ENCODE measurements around the gene NOX1.
"Not testable (repeated sequence)": the region's sequence is repeated elsewhere in the genome, so short reads cannot be mapped to it uniquely, and the experiment has no call there.

Gene NOX1

GRCh38 chrX:100817340-100817739 lies 56.8 kb downstream of the NOX1 start:
- CTCF ChIA-PET: no interaction called here
- TF ChIP-seq ARNT (IDR thresholded peaks at IDR 0.05): no peak
- TF ChIP-seq LEF1 (IDR thresholded peaks at IDR 0.05; ENCODE audit: borderline replicate concordance): no peak
- TF ChIP-seq TARDBP (IDR thresholded peaks at IDR 0.05): no peak
- TF ChIP-seq FOXA1 (IDR thresholded peaks at IDR 0.05): no peak
- TF ChIP-seq CTBP1 (IDR thresholded peaks at IDR 0.05; ENCODE audit: borderline replicate concordance): no peak
- no peak for TF ChIP-seq BHLHE40 (IDR thresholded peaks at IDR 0.05; ENCODE audit: borderline replicate concordance)
- no peak for DNase-seq (ENCODE audit: extremely low spot score)
- POLR2A ChIA-PET: no interaction called here

DNA sequence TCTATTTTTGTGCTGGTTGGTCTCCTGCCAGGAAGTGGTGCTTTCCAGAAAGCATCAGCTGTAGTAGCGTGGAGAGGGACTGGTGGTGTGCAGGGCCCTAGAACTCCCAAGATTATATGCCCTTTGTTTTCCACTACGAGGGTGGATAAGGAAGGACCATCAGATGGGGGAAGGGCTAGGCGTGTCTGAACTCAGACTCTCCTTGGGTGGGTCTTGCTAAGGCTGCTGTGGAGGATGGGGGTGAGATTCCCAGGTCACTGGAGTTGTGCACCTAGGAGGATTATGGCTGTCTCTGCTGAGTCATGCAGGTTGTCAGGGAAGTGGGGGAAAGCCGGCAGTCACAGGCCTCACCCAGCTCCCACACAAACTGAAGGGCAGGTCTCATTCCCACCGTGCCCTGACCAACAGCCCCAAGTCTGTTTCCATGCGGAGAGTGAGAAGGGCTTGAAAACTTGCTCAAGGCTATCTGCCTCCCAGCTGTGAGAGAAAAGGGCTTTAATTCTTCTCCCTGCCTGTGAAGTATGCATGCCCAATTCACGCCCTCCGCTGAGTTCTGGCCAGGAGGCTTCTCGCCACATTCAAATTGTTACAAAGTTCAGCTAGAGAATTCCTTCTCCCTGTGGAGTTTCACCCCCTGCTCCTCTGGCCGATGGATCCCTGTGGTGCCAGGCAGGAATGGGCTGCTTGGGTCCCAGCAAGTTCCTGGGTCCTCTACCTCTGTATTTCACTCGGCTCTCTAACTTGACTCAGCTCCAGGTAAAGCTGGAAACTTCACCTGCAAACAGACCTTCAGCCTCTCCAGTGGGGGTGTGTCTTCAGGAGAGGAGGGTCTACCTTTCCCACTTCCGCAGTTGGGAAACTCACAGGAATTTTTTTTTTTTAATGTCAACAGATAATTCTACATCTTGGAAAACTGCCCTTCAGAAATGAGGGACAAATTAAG lies 61.7 kb downstream of the NOX1 start:
- ChIA-PET POLR2A (no interaction called here), CTCF (no interaction called here)
- TF ChIP-seq SUZ12 (IDR thresholded peaks at IDR 0.05): no peak
- no peak for TF ChIP-seq PKNOX1 (IDR thresholded peaks at IDR 0.05)
- TF ChIP-seq TARDBP (IDR thresholded peaks at IDR 0.05): no peak
- no peak for TF ChIP-seq NFRKB (IDR thresholded peaks at IDR 0.05)
- TF ChIP-seq LEF1 (IDR thresholded peaks at IDR 0.05; ENCODE audit: borderline replicate concordance): no peak
- no peak for TF ChIP-seq ZNF384 (IDR thresholded peaks at IDR 0.05)

GRCh38 chrX:100808265-100808664 lies 65.9 kb downstream of the NOX1 start:
- CTCF ChIA-PET: interaction anchor here (0.6 kb wide), 1 partner anchor 1722 kb away, joined by 3 read pairs; no protein-coding TSS in a partner anchor
- DNase-seq (ENCODE audit: extremely low spot score); POLR2A ChIA-PET: not testable (repeated sequence)

More for the DNA sequence above, 61.7 kb downstream of the NOX1 start:
- no peak for DNase-seq (ENCODE audit: extremely low spot score)

GRCh38 chrX:100804780-100805179 lies 69.4 kb downstream of the NOX1 start:
- DNase-seq (ENCODE audit: extremely low spot score): no peak
- POLR2A ChIA-PET: no interaction called here
- TF ChIP-seq ZNF384 (IDR thresholded peaks at IDR 0.05) (no peak), SUZ12 (IDR thresholded peaks at IDR 0.05) (no peak), FOXM1 (IDR thresholded peaks at IDR 0.05; ENCODE audit: borderline replicate concordance) (no peak), HDGF (IDR thresholded peaks at IDR 0.05; ENCODE audit: borderline replicate concordance) (no peak), FOXA1 (IDR thresholded peaks at IDR 0.05) (no peak), L3MBTL2 (conservative IDR thresholded peaks at IDR 0.05) (no peak), TARDBP (IDR thresholded peaks at IDR 0.05) (no peak), ARNT (IDR thresholded peaks at IDR 0.05) (no peak), NFRKB (IDR thresholded peaks at IDR 0.05) (no peak), BHLHE40 (IDR thresholded peaks at IDR 0.05; ENCODE audit: borderline replicate concordance) (no peak), PKNOX1 (IDR thresholded peaks at IDR 0.05) (no peak)
- CTCF ChIA-PET: no interaction called here

- ChIA-PET POLR2A (interaction anchor here (1.5 kb wide), 1 partner anchor 17 kb away, joined by 4 read pairs; the partner anchor contains the start of gene CSTF2), CTCF (no interaction called here)
- TF ChIP-seq CTBP1 (IDR thresholded peaks at IDR 0.05; ENCODE audit: borderline replicate concordance) (no peak), PKNOX1 (IDR thresholded peaks at IDR 0.05) (no peak), TARDBP (IDR thresholded peaks at IDR 0.05) (no peak), SUZ12 (IDR thresholded peaks at IDR 0.05) (no peak), ZNF384 (IDR thresholded peaks at IDR 0.05) (no peak), FOXA1 (IDR thresholded peaks at IDR 0.05) (no peak), NFRKB (IDR thresholded peaks at IDR 0.05) (no peak), SP1 (IDR thresholded peaks at IDR 0.05) (no peak), HDGF (IDR thresholded peaks at IDR 0.05; ENCODE audit: borderline replicate concordance) (no peak), L3MBTL2 (conservative IDR thresholded peaks at IDR 0.05) (no peak), FOXM1 (IDR thresholded peaks at IDR 0.05; ENCODE audit: borderline replicate concordance) (no peak), BHLHE40 (IDR thresholded peaks at IDR 0.05; ENCODE audit: borderline replicate concordance) (no peak), ELF4 (IDR thresholded peaks at IDR 0.05) (no peak), LEF1 (IDR thresholded peaks at IDR 0.05; ENCODE audit: borderline replicate concordance) (no peak), ARNT (IDR thresholded peaks at IDR 0.05) (no peak), FOXK2 (IDR thresholded peaks at IDR 0.05) (no peak)
- no peak for DNase-seq (ENCODE audit: extremely low spot score)
These were observed 71.3 kb downstream of the NOX1 start for GRCh38 chrX:100802843-100803242.

DNA sequence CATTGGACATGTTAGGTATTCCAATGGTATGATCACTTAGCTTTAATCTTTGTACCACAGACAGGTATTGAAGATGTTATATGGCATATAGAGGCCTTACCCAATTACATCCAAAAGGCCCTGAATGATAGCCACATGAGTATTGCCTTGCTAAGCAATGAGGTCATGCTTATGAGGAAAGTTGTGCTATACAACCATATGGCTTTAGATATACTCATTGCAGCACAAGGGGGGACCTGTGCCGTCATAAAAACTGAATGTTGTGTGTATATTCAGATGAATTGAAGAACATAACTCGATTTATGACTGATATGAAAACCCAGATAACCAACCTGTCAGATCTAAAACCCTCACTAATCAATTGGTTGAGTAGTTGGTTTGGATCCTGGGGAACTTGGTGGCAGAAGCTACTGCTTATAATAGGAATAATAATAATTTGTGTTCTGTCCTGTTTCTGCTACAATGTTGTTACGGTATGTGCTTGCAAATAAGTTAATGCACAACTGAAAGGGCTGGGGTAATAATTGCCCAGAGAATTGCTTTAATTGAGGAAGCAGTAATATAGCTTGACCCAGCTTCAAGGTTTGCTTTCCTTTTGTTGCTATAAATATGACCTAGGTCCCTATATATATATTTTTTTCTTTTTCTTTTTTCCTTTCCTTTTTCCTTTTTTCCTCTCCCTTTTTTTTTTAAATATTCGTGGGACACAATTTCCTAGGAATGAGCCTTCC lies 75.5 kb downstream of the NOX1 start:
- POLR2A ChIA-PET: no interaction called here
- CTCF ChIA-PET: interaction anchor here (1.0 to 1.4 kb wide), 2 partner anchors 30 to 128 kb away, joined by 4 read pairs; no protein-coding TSS in a partner anchor
- TF ChIP-seq SUZ12 (IDR thresholded peaks at IDR 0.05) (no peak), SP1 (IDR thresholded peaks at IDR 0.05) (no peak), CTBP1 (IDR thresholded peaks at IDR 0.05; ENCODE audit: borderline replicate concordance) (no peak), LEF1 (IDR thresholded peaks at IDR 0.05; ENCODE audit: borderline replicate concordance) (no peak), FOXA1 (IDR thresholded peaks at IDR 0.05) (no peak), ARNT (IDR thresholded peaks at IDR 0.05) (no peak), TARDBP (IDR thresholded peaks at IDR 0.05) (no peak), BHLHE40 (IDR thresholded peaks at IDR 0.05; ENCODE audit: borderline replicate concordance) (no peak), ZNF384 (IDR thresholded peaks at IDR 0.05) (no peak), FOXK2 (IDR thresholded peaks at IDR 0.05) (no peak), NFRKB (IDR thresholded peaks at IDR 0.05) (no peak), ELF4 (IDR thresholded peaks at IDR 0.05) (no peak), L3MBTL2 (conservative IDR thresholded peaks at IDR 0.05) (no peak)

More for the DNA sequence above, 75.5 kb downstream of the NOX1 start:
- DNase-seq (ENCODE audit: extremely low spot score): no peak

All from HEK293T (cell line).